ENCODE data around the gene NFXL1. TPM values are rescaled to one million over a fixed set of nuclear protein-coding genes. Genes with fewer than 3 reads are reported as not detected.

Gene NFXL1
- total and polyA plus RNA-seq, 12 donors: 2.3 to 6.3 (median 4.9) TPM

DNA sequence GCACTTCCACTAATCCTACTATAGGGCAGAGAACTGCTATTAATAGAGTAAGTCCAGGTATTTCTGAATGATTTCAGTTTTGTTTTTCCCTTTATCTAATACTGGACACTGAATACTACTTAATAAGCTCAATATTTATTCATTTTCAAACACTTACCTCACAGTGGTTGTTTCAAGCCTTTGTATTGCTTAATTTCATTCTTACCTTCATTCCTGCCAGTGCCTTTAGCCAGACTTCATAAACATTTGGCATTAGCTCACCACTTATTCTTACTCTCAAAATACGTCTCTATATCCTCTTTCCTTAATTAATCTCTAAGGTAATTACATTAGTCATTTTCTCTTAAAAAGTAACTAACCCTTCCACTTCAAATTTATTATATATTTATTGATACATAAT is 57.7 kb downstream of the NFXL1 start:
- intact Hi-C loops (cut with DNase I): no loop called here
- H3K4me1 ChIP-seq: peaks cover 0 to 21% (median 6%) of the 10 kb centered on the region in 9 donors
- peak overlapping the region in 1 of 10 donors; percentile 3 for H3K27ac ChIP-seq
- no peaks in the 10 kb centered on the region for H3K9me3 ChIP-seq
- TF ChIP-seq, protein P1, sequence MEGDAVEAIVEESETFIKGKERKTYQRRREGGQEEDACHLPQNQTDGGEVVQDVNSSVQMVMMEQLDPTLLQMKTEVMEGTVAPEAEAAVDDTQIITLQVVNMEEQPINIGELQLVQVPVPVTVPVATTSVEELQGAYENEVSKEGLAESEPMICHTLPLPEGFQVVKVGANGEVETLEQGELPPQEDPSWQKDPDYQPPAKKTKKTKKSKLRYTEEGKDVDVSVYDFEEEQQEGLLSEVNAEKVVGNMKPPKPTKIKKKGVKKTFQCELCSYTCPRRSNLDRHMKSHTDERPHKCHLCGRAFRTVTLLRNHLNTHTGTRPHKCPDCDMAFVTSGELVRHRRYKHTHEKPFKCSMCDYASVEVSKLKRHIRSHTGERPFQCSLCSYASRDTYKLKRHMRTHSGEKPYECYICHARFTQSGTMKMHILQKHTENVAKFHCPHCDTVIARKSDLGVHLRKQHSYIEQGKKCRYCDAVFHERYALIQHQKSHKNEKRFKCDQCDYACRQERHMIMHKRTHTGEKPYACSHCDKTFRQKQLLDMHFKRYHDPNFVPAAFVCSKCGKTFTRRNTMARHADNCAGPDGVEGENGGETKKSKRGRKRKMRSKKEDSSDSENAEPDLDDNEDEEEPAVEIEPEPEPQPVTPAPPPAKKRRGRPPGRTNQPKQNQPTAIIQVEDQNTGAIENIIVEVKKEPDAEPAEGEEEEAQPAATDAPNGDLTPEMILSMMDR (IDR thresholded peaks at IDR 0.05): no peak
- WGBS, 2 donors: 73 to 78% methylated on average over 1 of the region's 1 CpG
- ATAC-seq (no peak), DNase-seq (no peak)
- H3K4me3 ChIP-seq: no peak overlapping the region
- peaks cover 0 to 24% (median 0%) of the 10 kb centered on the region in 9 donors for H3K36me3 ChIP-seq
- H3K27me3 ChIP-seq: no peaks in the 10 kb centered on the region

DNA sequence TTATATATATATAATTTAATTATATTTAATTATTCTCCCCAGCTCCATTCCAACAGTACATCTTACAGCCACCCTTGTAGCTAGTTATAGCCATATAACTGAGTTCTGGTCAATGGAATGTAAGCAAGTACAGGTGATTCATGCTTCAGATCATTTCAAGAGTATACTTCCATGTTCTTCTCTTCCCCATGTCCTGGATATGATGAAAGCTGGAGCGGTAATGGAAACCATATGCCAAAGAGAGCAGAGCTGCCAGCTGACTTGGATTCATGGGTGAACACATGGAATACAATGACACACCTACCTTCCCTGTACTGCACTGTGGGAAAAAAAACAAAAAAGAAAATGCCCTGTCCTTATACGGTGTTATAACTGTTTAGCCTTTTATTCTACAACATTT is 59.0 kb downstream of the NFXL1 start:
- Histone ChIP-seq H3K27me3 (no peaks in the 10 kb centered on the region), H3K36me3 (peaks cover 0 to 35% (median 4%) of the 10 kb centered on the region in 9 donors), H3K9me3 (no peaks in the 10 kb centered on the region), H3K4me1 (peaks cover 0 to 21% (median 6%) of the 10 kb centered on the region in 9 donors), H3K4me3 (no peak overlapping the region), H3K27ac (peak overlapping the region in 1 of 10 donors; percentile 42)
- intact Hi-C loops (cut with DNase I): no loop called here
- 95 to 98% methylated on average over 2 of the region's 2 CpGs for WGBS, 2 donors
- TF ChIP-seq, protein P1 (IDR thresholded peaks at IDR 0.05): no peak
- DNase-seq: no peak
- peak in 1 of 8 donors; percentile 55 for ATAC-seq

DNA sequence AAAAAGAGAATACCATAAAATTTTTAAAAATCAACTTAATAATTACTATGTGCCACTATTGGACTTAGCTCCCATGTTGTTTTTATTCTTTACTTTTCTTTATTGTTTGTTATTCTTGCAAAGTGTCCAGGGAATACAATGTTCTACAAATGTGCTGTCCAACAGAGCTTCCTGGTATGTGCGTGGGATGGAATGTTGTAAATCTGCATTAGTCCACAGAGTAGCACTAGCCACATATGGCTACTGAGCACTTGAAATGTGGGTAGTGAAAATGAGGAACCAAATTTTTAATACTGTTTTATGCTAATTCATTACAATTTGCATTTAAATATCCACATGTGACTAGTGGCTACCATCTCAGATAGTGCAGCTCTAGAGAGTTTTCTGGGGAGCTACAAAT is 62.2 kb downstream of the NFXL1 start:
- H3K36me3 ChIP-seq: peaks cover 0 to 58% (median 5%) of the 10 kb centered on the region in 9 donors
- H3K4me3 ChIP-seq: no peak overlapping the region
- DNase-seq (no peak), ATAC-seq (peak in 4 of 8 donors; percentile 34 to 95 (median 72))
- WGBS, 2 donors: 44 to 46% methylated on average over 1 of the region's 1 CpG
- H3K27me3 ChIP-seq: no peaks in the 10 kb centered on the region
- intact Hi-C loops (cut with DNase I): no loop called here
- TF ChIP-seq, protein P1 (IDR thresholded peaks at IDR 0.05): no peak
- H3K27ac ChIP-seq: peak overlapping the region in 1 of 10 donors; percentile 42
- no peaks in the 10 kb centered on the region for H3K9me3 ChIP-seq
- H3K4me1 ChIP-seq: peaks cover 0 to 21% (median 6%) of the 10 kb centered on the region in 9 donors

DNA sequence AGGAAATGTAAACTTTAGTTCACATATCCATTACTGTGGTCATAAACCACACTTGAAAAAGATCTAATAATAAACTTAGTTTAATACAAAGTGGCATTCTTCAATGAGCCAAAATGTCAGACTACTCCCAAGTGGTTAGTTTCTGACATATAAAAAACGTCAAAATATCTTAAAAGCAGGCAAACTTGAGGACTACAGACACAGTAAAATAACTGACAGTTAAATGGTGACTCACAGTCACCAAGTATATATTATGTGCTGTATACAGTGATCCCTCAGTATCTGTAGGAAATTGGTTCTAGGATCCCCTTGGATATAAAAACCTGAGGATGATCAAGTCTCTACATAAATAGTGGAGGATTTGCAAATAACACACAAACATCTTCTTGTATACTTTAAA is 64.9 kb downstream of the NFXL1 start:
- H3K27me3 ChIP-seq: no peaks in the 10 kb centered on the region
- no peaks in the 10 kb centered on the region for H3K9me3 ChIP-seq
- DNase-seq: no peak
- no peak overlapping the region for H3K4me3 ChIP-seq
- peak overlapping the region in 1 of 10 donors; percentile 55 for H3K27ac ChIP-seq
- H3K36me3 ChIP-seq: peaks cover 0 to 59% (median 5%) of the 10 kb centered on the region in 9 donors
- TF ChIP-seq, protein P1 (IDR thresholded peaks at IDR 0.05): no peak
- 49 to 50% methylated on average over 1 of the region's 1 CpG for WGBS, 2 donors
- ATAC-seq: no peak
- intact Hi-C loops (cut with DNase I): no loop called here
- H3K4me1 ChIP-seq: peaks cover 0 to 21% (median 6%) of the 10 kb centered on the region in 9 donors
